ENCODE results near the gene FHIP1A. TPM values are rescaled to one million over a fixed set of nuclear protein-coding genes. Genes with fewer than 3 reads are reported as not detected.
"Not testable (repeated sequence)": the region's sequence is repeated elsewhere in the genome, so short reads cannot be mapped to it uniquely, and the experiment has no call there.

FHIP1A gene
- total RNA-seq, 1 donor from 2014 or later, result not detected

- H3K4me3 Mint-ChIP-seq; H3K36me3 Mint-ChIP-seq (ENCODE audit: low read depth); H3K27ac Mint-ChIP-seq; DNase-seq; intact Hi-C loops (cut with micrococcal nuclease); H3K9me3 Mint-ChIP-seq: not testable (repeated sequence)
- Mint-ChIP-seq H3K27me3 (peaks cover 41% of the 10 kb centered on the region), H3K4me1 (peaks cover 18% of the 10 kb centered on the region)
Observed at GRCh38 chr4:151404802-151405201, 4.2 kb upstream of the FHIP1A start.

- DNase-seq, result no peak
- no peaks in the 10 kb centered on the region for H3K36me3 Mint-ChIP-seq (ENCODE audit: low read depth)
- intact Hi-C loops (cut with micrococcal nuclease), result no loop called here
- no peak overlapping the region for H3K4me3 Mint-ChIP-seq
- H3K27ac Mint-ChIP-seq, result no peak overlapping the region
- peaks cover 18% of the 10 kb centered on the region for H3K4me1 Mint-ChIP-seq
- H3K27me3 Mint-ChIP-seq, result peaks cover 59% of the 10 kb centered on the region
- H3K9me3 Mint-ChIP-seq, result no peaks in the 10 kb centered on the region
Observed at GRCh38 chr4:151407018-151407417, 2.0 kb upstream of the FHIP1A start.

- intact Hi-C loops (cut with micrococcal nuclease), result no loop called here
- H3K9me3 Mint-ChIP-seq, result no peaks in the 10 kb centered on the region
Observed at GRCh38 chr4:151407466-151408379, 1.3 kb upstream of the FHIP1A start.

GRCh38 chr4:151408380-151408629, 671 bp upstream of the FHIP1A start:
- intact Hi-C loops (cut with micrococcal nuclease), result no loop called here
- DNase-seq, result no peak
- Mint-ChIP-seq H3K36me3 (ENCODE audit: low read depth) (no peaks in the 10 kb centered on the region), H3K27me3 (peaks cover 56% of the 10 kb centered on the region), H3K27ac (peak overlapping the region; percentile 20), H3K4me1 (peaks cover 18% of the 10 kb centered on the region), H3K4me3 (peak overlapping the region; percentile 84), H3K9me3 (no peaks in the 10 kb centered on the region)

More at GRCh38 chr4:151407466-151408379, 1.3 kb upstream of the FHIP1A start:
- Mint-ChIP-seq H3K27ac (peak overlapping the region; percentile 20), H3K4me3 (peak overlapping the region; percentile 84), H3K36me3 (ENCODE audit: low read depth) (no peaks in the 10 kb centered on the region), H3K27me3 (peaks cover 53% of the 10 kb centered on the region), H3K4me1 (peaks cover 18% of the 10 kb centered on the region)
- DNase-seq, result peak; percentile 72

- Mint-ChIP-seq H3K27me3 (peaks cover 57% of the 10 kb centered on the region), H3K4me1 (peaks cover 18% of the 10 kb centered on the region), H3K36me3 (ENCODE audit: low read depth) (no peaks in the 10 kb centered on the region), H3K27ac (no peak overlapping the region), H3K4me3 (peak overlapping the region; percentile 84), H3K9me3 (no peaks in the 10 kb centered on the region)
- peak; percentile 58 for DNase-seq
- intact Hi-C loops (cut with micrococcal nuclease), result no loop called here
Observed at GRCh38 chr4:151409470-151410313, 716 bp downstream of the FHIP1A start.

- Mint-ChIP-seq H3K27me3 (peaks cover 21% of the 10 kb centered on the region), H3K36me3 (ENCODE audit: low read depth) (no peaks in the 10 kb centered on the region), H3K4me1 (peaks cover 2% of the 10 kb centered on the region), H3K4me3 (no peak overlapping the region), H3K27ac (no peak overlapping the region), H3K9me3 (no peaks in the 10 kb centered on the region)
- no peak for DNase-seq
- intact Hi-C loops (cut with micrococcal nuclease), result no loop called here
Observed at GRCh38 chr4:151415978-151416377, 7.0 kb downstream of the FHIP1A start.

- Mint-ChIP-seq H3K4me1 (peaks cover 2% of the 10 kb centered on the region), H3K27ac (no peak overlapping the region), H3K36me3 (ENCODE audit: low read depth) (no peaks in the 10 kb centered on the region), H3K9me3 (no peaks in the 10 kb centered on the region), H3K27me3 (peaks cover 17% of the 10 kb centered on the region), H3K4me3 (no peak overlapping the region)
- DNase-seq, result no peak
- intact Hi-C loops (cut with micrococcal nuclease), result no loop called here
Observed at GRCh38 chr4:151417164-151417571, 8.2 kb downstream of the FHIP1A start.

GRCh38 chr4:151417766-151418376, 8.9 kb downstream of the FHIP1A start:
- Mint-ChIP-seq H3K4me1 (peaks cover 2% of the 10 kb centered on the region), H3K27ac (no peak overlapping the region)

GRCh38 chr4:151418385-151418784, 9.4 kb downstream of the FHIP1A start:
- intact Hi-C loops (cut with micrococcal nuclease), result no loop called here
- Mint-ChIP-seq H3K9me3 (no peaks in the 10 kb centered on the region), H3K27me3 (peaks cover 15% of the 10 kb centered on the region), H3K4me3 (no peak overlapping the region), H3K27ac (no peak overlapping the region), H3K36me3 (ENCODE audit: low read depth) (no peaks in the 10 kb centered on the region), H3K4me1 (peaks cover 2% of the 10 kb centered on the region)
- no peak for DNase-seq

More at GRCh38 chr4:151417766-151418376, 8.9 kb downstream of the FHIP1A start:
- no peak overlapping the region for H3K4me3 Mint-ChIP-seq
- no peak for DNase-seq
- no peaks in the 10 kb centered on the region for H3K9me3 Mint-ChIP-seq
- intact Hi-C loops (cut with micrococcal nuclease), result no loop called here
- H3K36me3 Mint-ChIP-seq (ENCODE audit: low read depth), result no peaks in the 10 kb centered on the region
- H3K27me3 Mint-ChIP-seq, result peaks cover 16% of the 10 kb centered on the region

GRCh38 chr4:151418856-151419255, 9.9 kb downstream of the FHIP1A start:
- intact Hi-C loops (cut with micrococcal nuclease), result no loop called here
- DNase-seq, result no peak
- Mint-ChIP-seq H3K4me3 (no peak overlapping the region), H3K4me1 (peaks cover 2% of the 10 kb centered on the region), H3K27me3 (peaks cover 17% of the 10 kb centered on the region), H3K9me3 (no peaks in the 10 kb centered on the region), H3K36me3 (ENCODE audit: low read depth) (no peaks in the 10 kb centered on the region), H3K27ac (no peak overlapping the region)

- H3K27me3 Mint-ChIP-seq, result peaks cover 23% of the 10 kb centered on the region
- no peak for DNase-seq
- intact Hi-C loops (cut with micrococcal nuclease), result no loop called here
- no peak overlapping the region for H3K27ac Mint-ChIP-seq
- H3K4me3 Mint-ChIP-seq, result no peak overlapping the region
- peaks cover 2% of the 10 kb centered on the region for H3K4me1 Mint-ChIP-seq
- H3K36me3 Mint-ChIP-seq (ENCODE audit: low read depth), result no peaks in the 10 kb centered on the region
- no peaks in the 10 kb centered on the region for H3K9me3 Mint-ChIP-seq
Observed at GRCh38 chr4:151420250-151420807, 11.4 kb downstream of the FHIP1A start.

- H3K27me3 Mint-ChIP-seq, result peaks cover 20% of the 10 kb centered on the region
- H3K9me3 Mint-ChIP-seq, result no peaks in the 10 kb centered on the region
- intact Hi-C loops (cut with micrococcal nuclease), result no loop called here
- no peak for DNase-seq
- peaks cover 2% of the 10 kb centered on the region for H3K4me1 Mint-ChIP-seq
- no peak overlapping the region for H3K4me3 Mint-ChIP-seq
- H3K36me3 Mint-ChIP-seq (ENCODE audit: low read depth), result no peaks in the 10 kb centered on the region
- no peak overlapping the region for H3K27ac Mint-ChIP-seq
Observed at GRCh38 chr4:151422854-151423253, 13.9 kb downstream of the FHIP1A start.

- H3K4me1 Mint-ChIP-seq, result peaks cover 4% of the 10 kb centered on the region
- no peak overlapping the region for H3K4me3 Mint-ChIP-seq
- H3K27me3 Mint-ChIP-seq, result peaks cover 26% of the 10 kb centered on the region
- DNase-seq, result no peak
- H3K9me3 Mint-ChIP-seq, result no peaks in the 10 kb centered on the region
- no peak overlapping the region for H3K27ac Mint-ChIP-seq
- intact Hi-C loops (cut with micrococcal nuclease), result no loop called here
- no peaks in the 10 kb centered on the region for H3K36me3 Mint-ChIP-seq (ENCODE audit: low read depth)
Observed at GRCh38 chr4:151426513-151426912, 17.5 kb downstream of the FHIP1A start.
